Esophagus (tissue), 2 donors: ENCODE results near the gene MYO16. TPM values are rescaled to one million over a fixed set of nuclear protein-coding genes. Genes with fewer than 3 reads are reported as not detected.

Source experiments
- H3K27ac ChIP-seq, 2 donors: one replicate each; pipeline ENCODE4 v1.5.1; 2013; ENCODE audit warnings: low read depth in 2 of 2, mild to moderate bottlenecking in 2 of 2, inconsistent platforms in 1 of 2, low read length in 1 of 2, moderate library complexity in 1 of 2
- H3K27me3 ChIP-seq, 2 donors: one replicate each; pipeline ENCODE4 v1.6.1; 2013; ENCODE audit warnings: low read length in 2 of 2, control low read depth in 1 of 2, mild to moderate bottlenecking in 1 of 2; ENCODE audit not compliant: insufficient read depth in 2 of 2, control insufficient read depth in 1 of 2
- H3K36me3 ChIP-seq, 2 donors: one replicate each; pipeline ENCODE4 v1.6.1; 2013; ENCODE audit warnings: low read length in 1 of 2; ENCODE audit not compliant: control insufficient read depth in 2 of 2, insufficient read depth in 2 of 2
- H3K4me1 ChIP-seq, 2 donors: one replicate each; pipeline ENCODE4 v1.6.1; 2013; ENCODE audit warnings: low read length in 1 of 2; ENCODE audit not compliant: control insufficient read depth in 2 of 2, insufficient read depth in 2 of 2
- H3K4me3 ChIP-seq, 2 donors: one replicate each; pipeline ENCODE4 v1.5.1; 2013; ENCODE audit warnings: low read length in 2 of 2, mild to moderate bottlenecking in 2 of 2, low read depth in 1 of 2, moderate library complexity in 1 of 2
- H3K9me3 ChIP-seq, 2 donors: one replicate each; pipeline ENCODE4 v1.6.1; 2013; ENCODE audit warnings: mild to moderate bottlenecking in 2 of 2, low read depth in 1 of 2, low read length in 1 of 2, moderate library complexity in 1 of 2; ENCODE audit not compliant: control insufficient read depth in 2 of 2, insufficient read depth in 1 of 2
- WGBS, 2 donors: extraction: QIAGEN DNeasy Blood & Tissue Kit; methylation state at CpG; one replicate each; pipeline ENCODE4 v1.1.7; 2013; 5-methylcytosine and 5-hydroxymethylcytosine counted together
- polyA plus RNA-seq, 2 donors: library from polyadenylated mRNA; stranded (reverse); fragments of 200-250 nt; gene quantifications; one replicate each; pipeline ENCODE4 v1.2.3, GENCODE V29; 2013
- donor health status: healthy with polysubstance abuse.
- donor health status: Bipolar disorder and iron deficiency.

Gene MYO16
- polyA plus RNA-seq, 2 donors, result 0.06 to 0.18 TPM

DNA sequence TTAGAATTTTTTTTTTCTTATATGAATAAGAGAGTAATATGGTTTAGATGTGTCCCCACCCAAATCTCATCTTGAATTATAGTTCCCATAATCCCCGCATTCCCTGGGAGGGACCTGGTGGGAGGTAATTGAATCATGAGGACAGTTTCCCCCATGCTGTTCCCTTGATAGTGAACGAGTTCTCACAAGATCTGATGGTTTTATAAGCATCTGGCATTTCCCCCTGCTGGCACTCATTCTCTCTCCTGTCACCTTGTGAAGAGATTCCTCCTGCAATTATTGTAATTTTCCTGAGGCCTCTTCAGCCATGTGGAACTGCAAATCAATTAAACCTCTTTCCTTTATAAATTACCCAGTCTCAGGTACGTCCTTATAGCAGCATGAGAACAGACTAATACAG, 205.7 kb downstream of the MYO16 start:
- no peaks in the 10 kb centered on the region for H3K36me3 ChIP-seq
- H3K4me3 ChIP-seq, result no peak overlapping the region
- no peaks in the 10 kb centered on the region for H3K9me3 ChIP-seq
- no peaks in the 10 kb centered on the region for H3K27me3 ChIP-seq
- 51 to 53% methylated on average over 3 of the region's 3 CpGs for WGBS, 2 donors
- no peak overlapping the region for H3K27ac ChIP-seq
- no peaks in the 10 kb centered on the region for H3K4me1 ChIP-seq

DNA sequence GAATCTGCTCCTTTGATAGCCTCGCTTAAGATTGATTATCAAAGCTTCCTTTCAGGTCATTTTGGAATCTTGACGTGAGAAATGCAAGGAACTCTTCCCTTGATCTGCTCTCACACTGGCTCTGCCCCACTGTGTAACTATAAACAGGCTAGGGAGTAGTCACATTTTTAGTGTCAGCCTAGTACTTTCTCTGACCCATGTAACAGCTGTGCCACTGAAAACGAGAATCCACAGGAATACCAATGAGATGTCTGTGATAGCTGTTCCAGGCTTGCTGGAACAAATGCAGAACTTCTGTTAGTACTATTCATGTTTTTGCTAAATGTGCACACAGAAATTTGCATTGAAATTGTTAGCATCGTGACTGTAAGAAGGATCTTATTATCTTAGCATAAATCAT, 221.3 kb downstream of the MYO16 start:
- Histone ChIP-seq H3K27ac (no peak overlapping the region), H3K27me3 (no peaks in the 10 kb centered on the region), H3K36me3 (no peaks in the 10 kb centered on the region), H3K4me1 (no peaks in the 10 kb centered on the region), H3K4me3 (no peak overlapping the region), H3K9me3 (no peaks in the 10 kb centered on the region)
- 34 to 42% methylated on average over 4 of the region's 4 CpGs for whole genome bisulfite sequencing, 2 donors

DNA sequence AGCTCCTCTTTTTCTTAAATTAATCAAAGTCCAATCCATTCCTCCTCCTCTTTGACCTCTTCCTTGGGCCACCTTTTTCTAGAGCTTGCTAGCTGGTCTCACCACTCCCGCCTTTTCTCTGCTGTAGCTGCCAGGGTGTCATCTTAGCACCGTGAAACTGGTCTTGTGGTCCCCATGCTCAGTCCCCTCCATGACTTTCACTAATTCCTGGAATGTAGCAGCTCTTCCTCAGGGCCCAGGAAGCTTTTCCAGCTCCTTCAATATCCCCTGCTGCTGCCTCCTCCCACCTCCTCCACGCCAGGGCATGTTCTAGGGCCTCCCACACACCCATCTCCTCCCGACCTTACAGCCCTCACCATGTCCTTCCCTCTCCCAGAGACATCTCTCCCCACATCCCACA, 222.2 kb downstream of the MYO16 start:
- Histone ChIP-seq H3K27ac (no peak overlapping the region), H3K9me3 (no peaks in the 10 kb centered on the region), H3K27me3 (no peaks in the 10 kb centered on the region), H3K4me3 (no peak overlapping the region), H3K36me3 (no peaks in the 10 kb centered on the region), H3K4me1 (no peaks in the 10 kb centered on the region)
- 50 to 55% methylated on average over 4 of the region's 4 CpGs for WGBS, 2 donors

DNA sequence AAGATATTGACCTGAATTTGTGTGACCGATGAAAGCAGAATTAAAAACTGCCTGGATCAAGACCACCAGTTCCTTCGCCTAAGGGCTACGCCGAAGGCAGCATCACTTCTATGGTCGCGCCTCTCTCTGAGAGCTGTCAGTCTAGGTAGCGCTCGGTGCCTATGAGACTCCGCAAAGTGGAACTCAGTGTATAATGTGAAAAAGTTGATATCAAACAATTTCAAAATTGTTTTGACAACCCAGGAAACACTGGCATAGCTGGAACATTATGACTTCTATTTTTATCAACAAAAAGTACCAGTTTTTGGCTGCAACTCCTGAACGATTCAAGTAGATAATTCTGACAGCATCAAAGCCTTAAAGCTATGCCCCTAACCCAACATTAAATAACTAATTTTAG, 223.6 kb downstream of the MYO16 start:
- Histone ChIP-seq H3K4me1 (no peaks in the 10 kb centered on the region), H3K4me3 (no peak overlapping the region), H3K27me3 (no peaks in the 10 kb centered on the region), H3K9me3 (no peaks in the 10 kb centered on the region), H3K36me3 (no peaks in the 10 kb centered on the region), H3K27ac (no peak overlapping the region)
- WGBS, 2 donors, result 90 to 94% methylated on average over 10 of the region's 10 CpGs

DNA sequence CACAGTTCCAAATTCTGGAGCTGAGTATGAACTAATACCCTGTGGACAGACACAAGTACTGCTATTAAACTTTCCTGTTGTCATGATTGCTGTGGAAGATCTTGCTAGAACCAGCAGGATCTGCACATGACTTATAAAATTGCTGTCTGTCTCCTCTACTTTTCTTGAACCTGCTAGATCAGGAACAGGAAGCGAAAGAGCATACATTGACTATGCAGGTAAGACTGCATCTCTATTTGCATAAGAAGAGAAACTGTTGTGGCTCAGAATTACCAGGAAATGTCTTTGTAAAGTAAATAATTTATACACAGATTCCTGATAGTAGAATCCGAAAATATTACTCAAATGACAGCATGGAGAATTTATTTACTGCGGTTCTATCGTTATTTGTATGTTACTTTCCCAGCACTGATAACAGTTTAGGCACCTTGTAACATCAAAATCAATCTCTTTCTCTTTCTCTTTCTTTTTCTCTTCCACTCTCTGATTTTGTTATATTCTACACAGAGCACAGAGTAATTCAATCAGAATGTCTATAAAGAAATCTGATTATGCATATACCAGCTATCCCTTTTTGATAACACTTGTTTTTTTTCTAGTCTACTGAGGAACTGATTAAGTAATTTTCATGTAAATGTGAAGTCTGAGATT, 226.5 kb downstream of the MYO16 start:
- Histone ChIP-seq H3K4me1 (no peaks in the 10 kb centered on the region), H3K27ac (no peak overlapping the region), H3K4me3 (no peak overlapping the region), H3K9me3 (no peaks in the 10 kb centered on the region), H3K36me3 (no peaks in the 10 kb centered on the region), H3K27me3 (no peaks in the 10 kb centered on the region)
- WGBS, 2 donors, result 74 to 88% methylated on average over 4 of the region's 4 CpGs

DNA sequence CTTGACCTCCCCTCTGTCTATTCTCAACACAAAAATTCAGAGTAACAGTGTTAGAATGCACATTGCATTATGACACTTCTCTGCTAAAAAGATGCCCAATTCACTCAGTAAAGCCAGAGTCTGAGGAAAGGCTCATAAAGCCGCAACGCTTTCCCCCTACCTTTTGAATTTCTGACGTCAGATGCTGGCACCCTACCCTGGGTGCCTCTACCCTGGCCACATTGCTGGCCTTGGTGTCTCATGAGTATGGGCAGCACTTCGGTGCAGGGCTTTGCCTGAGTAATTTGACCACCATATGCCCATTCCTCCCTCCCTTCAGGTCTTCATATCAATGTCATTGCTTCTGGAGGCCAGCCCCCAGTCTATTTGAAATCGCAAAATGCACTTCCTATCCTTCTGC, 229.3 kb downstream of the MYO16 start:
- Histone ChIP-seq H3K4me1 (no peaks in the 10 kb centered on the region), H3K36me3 (no peaks in the 10 kb centered on the region), H3K27me3 (no peaks in the 10 kb centered on the region), H3K4me3 (no peak overlapping the region), H3K9me3 (no peaks in the 10 kb centered on the region), H3K27ac (no peak overlapping the region)
- 83 to 85% methylated on average over 5 of the region's 5 CpGs for WGBS, 2 donors

DNA sequence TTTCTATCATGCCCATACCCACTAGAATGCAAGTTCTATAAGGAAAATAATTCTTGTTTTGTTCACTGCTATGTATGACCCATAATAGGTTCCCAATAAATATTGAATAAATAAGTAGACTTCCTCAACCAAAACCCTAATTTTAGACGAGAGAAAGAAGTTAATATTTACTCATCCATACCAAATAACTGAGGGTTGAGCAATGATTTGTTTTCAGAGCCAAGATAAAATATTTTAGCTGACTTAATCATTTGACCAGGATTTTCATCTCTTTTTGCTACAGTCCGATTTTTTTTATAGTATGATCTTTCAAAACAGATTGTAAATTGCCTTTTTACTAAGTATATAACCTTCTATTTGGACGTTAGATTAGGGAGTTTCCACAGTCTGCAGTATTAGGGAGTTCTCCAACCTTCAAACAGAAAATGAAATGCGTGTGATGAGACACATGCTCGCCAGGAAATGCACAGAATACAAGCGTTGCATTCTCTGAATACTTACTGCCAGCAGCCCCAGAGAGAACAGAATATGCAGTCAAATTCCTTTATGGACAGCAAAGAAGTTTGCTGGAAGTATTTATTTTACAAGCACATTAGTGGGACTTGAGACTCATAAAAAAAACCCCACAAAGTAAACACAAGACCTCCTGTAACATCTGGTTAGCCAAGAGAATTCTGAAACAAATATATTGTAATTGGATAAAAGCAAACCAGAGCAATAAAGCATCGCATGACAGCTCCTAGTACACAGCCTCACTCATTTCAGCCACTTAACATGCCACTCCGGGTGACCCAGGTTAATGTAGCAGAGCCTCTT, 230.0 kb downstream of the MYO16 start:
- H3K27me3 ChIP-seq, result no peaks in the 10 kb centered on the region
- H3K4me1 ChIP-seq, result no peaks in the 10 kb centered on the region
- H3K4me3 ChIP-seq, result no peak overlapping the region
- 28 to 31% methylated on average over 8 of the region's 8 CpGs for WGBS, 2 donors
- no peaks in the 10 kb centered on the region for H3K36me3 ChIP-seq
- no peaks in the 10 kb centered on the region for H3K9me3 ChIP-seq
- no peak overlapping the region for H3K27ac ChIP-seq

DNA sequence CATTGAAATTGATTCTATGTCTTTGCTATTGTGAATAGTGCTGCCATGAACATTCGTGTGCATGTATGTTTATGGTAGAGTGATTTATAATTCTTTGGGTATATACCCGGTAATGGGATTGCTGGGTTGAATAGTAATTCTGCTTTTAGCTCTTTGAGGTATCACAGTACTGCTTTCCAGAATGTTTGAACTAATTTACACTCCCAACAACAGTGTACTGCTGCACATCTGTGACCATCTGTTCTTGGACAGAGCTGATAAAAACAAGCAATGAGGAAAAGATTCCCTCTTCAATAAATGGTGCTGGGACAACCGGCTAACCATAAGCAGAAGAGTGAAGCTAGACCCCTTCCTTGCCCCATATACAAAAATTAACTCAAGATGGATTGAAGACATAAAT, 231.0 kb downstream of the MYO16 start:
- H3K4me1 ChIP-seq, result no peaks in the 10 kb centered on the region
- H3K4me3 ChIP-seq, result no peak overlapping the region
- no peaks in the 10 kb centered on the region for H3K27me3 ChIP-seq
- no peaks in the 10 kb centered on the region for H3K36me3 ChIP-seq
- no peak overlapping the region for H3K27ac ChIP-seq
- 69 to 78% methylated on average over 3 of the region's 3 CpGs for WGBS, 2 donors
- no peaks in the 10 kb centered on the region for H3K9me3 ChIP-seq

DNA sequence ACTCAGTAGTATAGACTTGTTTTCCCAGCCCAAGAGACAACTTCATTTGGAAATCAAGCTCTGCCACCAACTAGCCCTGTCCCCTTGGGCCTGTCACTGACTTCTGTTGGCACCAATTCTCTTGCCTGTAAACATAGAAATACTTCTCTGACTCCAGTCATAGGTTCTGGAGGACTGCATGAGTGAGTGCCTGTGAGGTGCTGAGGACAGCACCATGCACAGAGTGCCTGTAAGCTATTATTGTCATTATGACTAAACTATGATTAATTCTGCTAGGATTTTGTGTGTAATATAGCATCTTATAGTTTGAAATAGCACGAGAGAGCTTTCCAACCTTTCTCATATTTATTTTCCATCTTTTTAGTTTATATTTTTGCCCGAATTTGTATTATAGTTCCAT, 247.9 kb downstream of the MYO16 start:
- Histone ChIP-seq H3K4me1 (no peaks in the 10 kb centered on the region), H3K36me3 (no peaks in the 10 kb centered on the region), H3K4me3 (no peak overlapping the region), H3K27ac (no peak overlapping the region), H3K9me3 (peaks cover 0 to 6% of the 10 kb centered on the region in 2 donors), H3K27me3 (no peaks in the 10 kb centered on the region)
- WGBS, 2 donors, result 47 to 63% methylated on average over 2 of the region's 2 CpGs

DNA sequence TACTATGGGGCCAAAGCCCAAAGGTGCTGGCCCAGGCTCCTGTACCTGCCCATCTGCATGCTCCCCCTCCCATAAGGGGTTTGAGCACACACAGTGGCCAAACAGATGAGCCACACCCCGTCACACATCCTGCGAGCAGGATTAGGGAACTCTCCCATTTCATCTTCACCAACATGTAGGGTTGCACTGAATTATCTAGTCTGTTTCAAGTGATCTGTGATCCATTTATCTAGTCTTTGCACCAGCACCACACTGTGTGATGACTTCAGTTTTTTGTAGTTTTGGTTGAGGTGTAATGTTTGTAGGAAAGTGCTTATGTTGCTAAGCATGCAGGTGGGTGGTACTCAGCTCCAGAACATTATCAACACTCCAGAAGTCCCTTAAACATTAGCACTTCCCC, 249.3 kb downstream of the MYO16 start:
- Histone ChIP-seq H3K36me3 (no peaks in the 10 kb centered on the region), H3K4me3 (no peak overlapping the region)
- 88% methylated on average over 2 of the region's 2 CpGs for WGBS, 2 donors

More for the DNA sequence above, 249.3 kb downstream of the MYO16 start:
- Histone ChIP-seq H3K9me3 (peaks cover 0 to 6% of the 10 kb centered on the region in 2 donors), H3K27ac (no peak overlapping the region), H3K27me3 (no peaks in the 10 kb centered on the region), H3K4me1 (no peaks in the 10 kb centered on the region)
